Measurements from ENCODE around the gene PIEZO1. TPM values are rescaled to one million over a fixed set of nuclear protein-coding genes. Genes with fewer than 3 reads are reported as not detected.

Gene PIEZO1
- total and polyA plus RNA-seq, 2 donors (not counting 3 experiments of a cell fraction or from before 2014, with no cell fraction given) = 298 to 322 TPM

- Histone ChIP-seq H3K4me2 (ENCODE audit: insufficient read depth, low read length) (no peak overlapping the region), H2AFZ (ENCODE audit: low read depth, low read length) (no peak overlapping the region), H3K9ac (replicated peaks; ENCODE audit: extremely low read depth, insufficient read depth, low read length) (no peak overlapping the region), H3K4me1 (ENCODE audit: control insufficient read depth, extremely low read depth, insufficient read depth, low read length) (peaks cover 28% of the 10 kb centered on the region), H3K4me3 (replicated peaks in 1 of 3; ENCODE audit: insufficient read depth in 1 of 3, low read depth in 1 of 3, low read length in 3 of 3) (no peak overlapping the region), H3K36me3 (ENCODE audit: control insufficient read depth in 2 of 2, extremely low read depth in 1 of 2, insufficient read depth in 2 of 2, low read length in 2 of 2) (no peaks in the 10 kb centered on the region), H3K9me1 (replicated peaks; ENCODE audit: control insufficient read depth, extremely low read depth, insufficient read depth, low read length) (no peaks in the 10 kb centered on the region), H3K27ac (ENCODE audit: insufficient read depth, low read depth, low read length) (no peak overlapping the region), H4K20me1 (replicated peaks; ENCODE audit: control insufficient read depth, extremely low read depth, insufficient read depth, low read length) (no peaks in the 10 kb centered on the region), H3K79me2 (ENCODE audit: control insufficient read depth, insufficient read depth, low read length) (peaks cover 95% of the 10 kb centered on the region), H3K9me3 (replicated peaks; ENCODE audit: control insufficient read depth, insufficient read depth, low read length) (no peaks in the 10 kb centered on the region), H3K27me3 (ENCODE audit: control insufficient read depth in 2 of 2, insufficient read depth in 2 of 2, low read length in 2 of 2) (no peaks in the 10 kb centered on the region)
- BruUV-seq (replicated peaks) = no TSS peak
- FAIRE-seq (peak; percentile 78), DNase-seq (ENCODE audit: low read depth, low spot score) (peak; percentile 56)
- dilution Hi-C loops (cut with MboI; ENCODE audit: extremely low pct_ligation_motif_present, low sequenced_read_pairs) (no loop called here), intact Hi-C loops (cut with micrococcal nuclease) (no loop called here)
- POLR2A ChIA-PET = interaction anchor here (1.7 kb wide), 1 partner anchor 9 kb away, joined by 7 read pairs; no protein-coding TSS in a partner anchor
- CTCF ChIA-PET = interaction anchor here (1.2 to 3.2 kb wide), 3 partner anchors 8 to 36 kb away, joined by 3 to 21 read pairs (median 17); partner anchors contain the start of gene PIEZO1
- TF ChIP-seq EZH2 (IDR thresholded peaks at IDR 0.05; ENCODE audit: borderline replicate concordance, low read depth, low read length, severe bottlenecking) (no peak), GATA2 (IDR thresholded peaks at IDR 0.05; ENCODE audit: insufficient read depth, insufficient read length, low read depth, low read length) (no peak), CTCF (IDR thresholded peaks at IDR 0.05; ENCODE audit: extremely low read depth in 1 of 2, insufficient read depth in 1 of 2, low read depth in 1 of 2, low read length in 2 of 2) (no peak), FOS (IDR thresholded peaks at IDR 0.05; ENCODE audit: borderline replicate concordance, insufficient read depth, low read length) (no peak), JUN (IDR thresholded peaks at IDR 0.05; ENCODE audit: borderline replicate concordance, insufficient read depth, insufficient read length, low read depth) (no peak), MAX (IDR thresholded peaks at IDR 0.05; ENCODE audit: insufficient read depth, insufficient read length) (no peak), POLR2AphosphoS5 (IDR thresholded peaks at IDR 0.05; ENCODE audit: insufficient read depth, low read depth, low read length) (no peak), MYC (IDR thresholded peaks at IDR 0.05; ENCODE audit: low read depth, low read length) (no peak), POLR2A (IDR thresholded peaks at IDR 0.05; ENCODE audit: low read depth, low read length) (no peak)
These were observed 11.2 kb downstream of the PIEZO1 start for GRCh38 chr16:88773812-88774291.
